HepG2 (cell line): ENCODE measurements around the gene SPATA33. TPM values are rescaled to one million over a fixed set of nuclear protein-coding genes. Genes with fewer than 3 reads are reported as not detected.

Experiments used
- CBFB ChIP-seq: sonication (generic); formaldehyde crosslinking; IDR thresholded peaks from 2 replicates; pipeline ENCODE4 v1.4.0; 2020; ENCODE audit warnings: missing genetic modification reagents
- CENPT ChIP-seq: sonication (generic); formaldehyde crosslinking; IDR thresholded peaks from 2 replicates; pipeline ENCODE4 v1.8.0; 2022; ENCODE audit warnings: low read depth, mild to moderate bottlenecking, moderate library complexity, missing genetic modification reagents
- EED ChIP-seq: sonication (generic); formaldehyde crosslinking; IDR thresholded peaks from 2 replicates; pipeline ENCODE4 v1.5.0; 2020; ENCODE audit warnings: mild to moderate bottlenecking, missing genetic modification reagents
- GPBP1L1 ChIP-seq: sonication (generic); formaldehyde crosslinking; IDR thresholded peaks from 2 replicates; pipeline ENCODE4 v1.5.0; 2020; ENCODE audit warnings: mild to moderate bottlenecking, missing genetic modification reagents
- SETDB1 ChIP-seq: sonication (generic); formaldehyde crosslinking; IDR thresholded peaks from 2 replicates; pipeline ENCODE4 v1.5.1; 2020; ENCODE audit warnings: missing genetic modification reagents, mild to moderate bottlenecking, borderline replicate concordance
- ZHX2 ChIP-seq, 2 experiments: sonication (generic) in 1 of 2; formaldehyde crosslinking in 1 of 2; IDR thresholded peaks; 2 replicates each; pipeline versions ENCODE4 v1.6.1 to v1.9.0; 2014 to 2022; ENCODE audit warnings: antibody characterized with exemption in 1 of 2, borderline replicate concordance in 1 of 2, inconsistent platforms in 1 of 2, low read depth in 1 of 2, missing genetic modification reagents in 1 of 2
- ZMYM4 ChIP-seq: sonication (generic); formaldehyde crosslinking; IDR thresholded peaks from 2 replicates; pipeline ENCODE4 v1.8.1; 2023; ENCODE audit warnings: mild to moderate bottlenecking, missing genetic modification reagents
- ZNF382 ChIP-seq: sonication (generic); formaldehyde crosslinking; IDR thresholded peaks from 2 replicates; pipeline ENCODE4 v1.5.0; 2020; ENCODE audit warnings: missing genetic modification reagents, mild to moderate bottlenecking, borderline replicate concordance
- ZNF460 ChIP-seq: sonication (generic); formaldehyde crosslinking; IDR thresholded peaks from 2 replicates; pipeline ENCODE4 v1.5.1; 2020; ENCODE audit warnings: missing genetic modification reagents, mild to moderate bottlenecking, borderline replicate concordance
- ZNF558 ChIP-seq: sonication (generic); formaldehyde crosslinking; IDR thresholded peaks from 2 replicates; pipeline ENCODE4 v1.9.0; 2022; ENCODE audit warnings: mild to moderate bottlenecking, missing genetic modification reagents, borderline replicate concordance
- ZNF598 ChIP-seq: sonication (generic); formaldehyde crosslinking; IDR thresholded peaks from 2 replicates; pipeline ENCODE4 v1.5.1; 2020; ENCODE audit warnings: mild to moderate bottlenecking, missing genetic modification reagents, borderline replicate concordance
- ZNF703 ChIP-seq: sonication (generic); formaldehyde crosslinking; IDR thresholded peaks from 2 replicates; pipeline ENCODE4 v1.5.1; 2020; ENCODE audit warnings: missing genetic modification reagents, mild to moderate bottlenecking, moderate library complexity, borderline replicate concordance
- ZNF766 ChIP-seq: sonication (generic); formaldehyde crosslinking; IDR thresholded peaks from 2 replicates; pipeline ENCODE4 v1.5.0; 2020; ENCODE audit warnings: missing genetic modification reagents, borderline replicate concordance
- polyA plus RNA-seq, 8 experiments: library from polyadenylated mRNA; depleted of rRNA in 3 of 8; stranded (reverse) in 7 of 8; unstranded in 1 of 8; fragments of >200 nt; fragmentation: Illumina TruSeq in 4 of 8; extraction: Trizol in 4 of 8; gene quantifications; 2 replicates each; pipeline versions ENCODE4 v1.2.1 to v1.2.3, GENCODE V29; 2011 to 2016; ENCODE audit warnings: low read depth in 4 of 8, missing spikeins in 1 of 8, mixed read lengths in 1 of 8; ENCODE audit not compliant: insufficient read depth in 1 of 8
- total RNA-seq, 5 experiments: library from RNA; depleted of rRNA; stranded (reverse); fragments of >200 nt; fragmentation: Illumina TruSeq; extraction: Trizol; gene quantifications; 2 replicates each; pipeline ENCODE4 v1.2.3, GENCODE V29; 2016; ENCODE audit warnings: low read depth in 1 of 5
- TF ChIP-seq, protein P1 (sequence below): sonication (generic); formaldehyde crosslinking; IDR thresholded peaks from 2 replicates; pipeline ENCODE4 v1.4.0; 2020; ENCODE audit warnings: missing genetic modification reagents, mild to moderate bottlenecking, borderline replicate concordance
- TF ChIP-seq, protein P2 (sequence below): IDR thresholded peaks from 2 replicates; pipeline ENCODE4 v1.6.1; 2012; ENCODE audit warnings: low read length, improper control_type of control experiment

SPATA33 gene
- total and polyA plus RNA-seq, 2 of the 13 experiments (the other 11 are each of a cell fraction or from before 2014, with no cell fraction given) = 5.7 to 11.0 TPM

DNA sequence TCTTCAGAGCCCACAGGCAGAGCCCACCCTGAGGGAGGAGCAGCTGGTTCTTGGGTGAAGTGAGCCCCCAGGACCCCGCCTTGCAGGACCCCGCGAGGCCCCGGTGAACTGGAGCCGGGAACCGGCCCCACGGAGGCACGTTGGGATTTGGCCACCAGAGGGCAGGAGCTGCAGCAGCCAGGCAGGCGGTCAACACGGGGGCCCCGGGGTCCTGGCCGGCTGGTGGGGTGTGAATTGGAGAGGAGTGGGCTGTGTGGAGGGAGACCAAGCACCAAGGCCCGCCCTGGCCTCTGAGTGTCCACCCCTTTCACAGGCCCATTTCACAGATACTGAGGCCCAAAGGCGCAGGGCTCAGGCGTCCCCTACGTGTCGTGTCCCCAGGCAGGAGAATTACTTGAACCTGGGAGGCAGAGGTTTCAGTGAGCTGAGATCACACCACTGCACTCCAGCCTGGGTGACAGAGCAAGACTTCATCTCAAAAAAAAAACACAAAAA, 42.0 kb upstream of the SPATA33 start (continued):
- TF ChIP-seq ZHX2 (IDR thresholded peaks at IDR 0.05; ENCODE audit: low read depth) (no peak), ZHX2 (CRISPR knock-in tag; IDR thresholded peaks at IDR 0.05; ENCODE audit: borderline replicate concordance) (no peak), CBFB (CRISPR knock-in tag) (no peak), SETDB1 (CRISPR knock-in tag) (no peak), ZNF703 (0 out of 2 replicates have a peak, but pooled peaks have one; percentile 28), ZMYM4 (CRISPR knock-in tag) (peak; percentile 54; the same call in 1 of the 2 replicates), ZNF766 (CRISPR knock-in tag) (peak; percentile 63; the same call in 1 of the 2 replicates), CENPT (CRISPR knock-in tag) (no peak), ZNF460 (CRISPR knock-in tag) (no peak), ZNF598 (CRISPR knock-in tag) (peak; percentile 66; the same call in 1 of the 2 replicates), ZNF382 (CRISPR knock-in tag) (no peak), EED (CRISPR knock-in tag) (0 out of 2 replicates have a peak, but pooled peaks have one; percentile 29), GPBP1L1 (no peak), ZNF558 (CRISPR knock-in tag) (no peak)
- TF ChIP-seq, protein P1, sequence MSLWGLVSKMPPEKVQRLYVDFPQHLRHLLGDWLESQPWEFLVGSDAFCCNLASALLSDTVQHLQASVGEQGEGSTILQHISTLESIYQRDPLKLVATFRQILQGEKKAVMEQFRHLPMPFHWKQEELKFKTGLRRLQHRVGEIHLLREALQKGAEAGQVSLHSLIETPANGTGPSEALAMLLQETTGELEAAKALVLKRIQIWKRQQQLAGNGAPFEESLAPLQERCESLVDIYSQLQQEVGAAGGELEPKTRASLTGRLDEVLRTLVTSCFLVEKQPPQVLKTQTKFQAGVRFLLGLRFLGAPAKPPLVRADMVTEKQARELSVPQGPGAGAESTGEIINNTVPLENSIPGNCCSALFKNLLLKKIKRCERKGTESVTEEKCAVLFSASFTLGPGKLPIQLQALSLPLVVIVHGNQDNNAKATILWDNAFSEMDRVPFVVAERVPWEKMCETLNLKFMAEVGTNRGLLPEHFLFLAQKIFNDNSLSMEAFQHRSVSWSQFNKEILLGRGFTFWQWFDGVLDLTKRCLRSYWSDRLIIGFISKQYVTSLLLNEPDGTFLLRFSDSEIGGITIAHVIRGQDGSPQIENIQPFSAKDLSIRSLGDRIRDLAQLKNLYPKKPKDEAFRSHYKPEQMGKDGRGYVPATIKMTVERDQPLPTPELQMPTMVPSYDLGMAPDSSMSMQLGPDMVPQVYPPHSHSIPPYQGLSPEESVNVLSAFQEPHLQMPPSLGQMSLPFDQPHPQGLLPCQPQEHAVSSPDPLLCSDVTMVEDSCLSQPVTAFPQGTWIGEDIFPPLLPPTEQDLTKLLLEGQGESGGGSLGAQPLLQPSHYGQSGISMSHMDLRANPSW (CRISPR knock-in tag) = no peak
- TF ChIP-seq, protein P2, sequence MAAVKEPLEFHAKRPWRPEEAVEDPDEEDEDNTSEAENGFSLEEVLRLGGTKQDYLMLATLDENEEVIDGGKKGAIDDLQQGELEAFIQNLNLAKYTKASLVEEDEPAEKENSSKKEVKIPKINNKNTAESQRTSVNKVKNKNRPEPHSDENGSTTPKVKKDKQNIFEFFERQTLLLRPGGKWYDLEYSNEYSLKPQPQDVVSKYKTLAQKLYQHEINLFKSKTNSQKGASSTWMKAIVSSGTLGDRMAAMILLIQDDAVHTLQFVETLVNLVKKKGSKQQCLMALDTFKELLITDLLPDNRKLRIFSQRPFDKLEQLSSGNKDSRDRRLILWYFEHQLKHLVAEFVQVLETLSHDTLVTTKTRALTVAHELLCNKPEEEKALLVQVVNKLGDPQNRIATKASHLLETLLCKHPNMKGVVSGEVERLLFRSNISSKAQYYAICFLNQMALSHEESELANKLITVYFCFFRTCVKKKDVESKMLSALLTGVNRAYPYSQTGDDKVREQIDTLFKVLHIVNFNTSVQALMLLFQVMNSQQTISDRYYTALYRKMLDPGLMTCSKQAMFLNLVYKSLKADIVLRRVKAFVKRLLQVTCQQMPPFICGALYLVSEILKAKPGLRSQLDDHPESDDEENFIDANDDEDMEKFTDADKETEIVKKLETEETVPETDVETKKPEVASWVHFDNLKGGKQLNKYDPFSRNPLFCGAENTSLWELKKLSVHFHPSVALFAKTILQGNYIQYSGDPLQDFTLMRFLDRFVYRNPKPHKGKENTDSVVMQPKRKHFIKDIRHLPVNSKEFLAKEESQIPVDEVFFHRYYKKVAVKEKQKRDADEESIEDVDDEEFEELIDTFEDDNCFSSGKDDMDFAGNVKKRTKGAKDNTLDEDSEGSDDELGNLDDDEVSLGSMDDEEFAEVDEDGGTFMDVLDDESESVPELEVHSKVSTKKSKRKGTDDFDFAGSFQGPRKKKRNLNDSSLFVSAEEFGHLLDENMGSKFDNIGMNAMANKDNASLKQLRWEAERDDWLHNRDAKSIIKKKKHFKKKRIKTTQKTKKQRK = no peak
